CD14-positive monocyte (primary cell): ENCODE data around the gene CDKAL1. TPM values are rescaled to one million over a fixed set of nuclear protein-coding genes. Genes with fewer than 3 reads are reported as not detected.

Source experiments
- DNase-seq, 3 donors: peaks; one replicate each; pipeline ENCODE4 v3.0.0-alpha.2; 2011 to 2022
- H2AFZ ChIP-seq: 2 replicates; pipeline ENCODE4 v1.6.0; 2012; ENCODE audit warnings: mild to moderate bottlenecking, low read depth, low read length, inconsistent platforms; ENCODE audit not compliant: insufficient read depth, poor library complexity, severe bottlenecking
- H3K27ac ChIP-seq, 2 donors: 1 replicate in 1 of 2; 2 replicates in 1 of 2; pipeline ENCODE4 v1.5.1; 2012 to 2013; ENCODE audit warnings: low read length in 2 of 2, control low read depth in 1 of 2, inconsistent platforms in 1 of 2, low read depth in 1 of 2, mild to moderate bottlenecking in 1 of 2
- H3K27me3 ChIP-seq, 2 donors: one replicate each; pipeline versions ENCODE4 v1.6.0 to v1.6.1; 2011 to 2013; ENCODE audit warnings: low read length in 2 of 2; ENCODE audit not compliant: control insufficient read depth in 2 of 2, insufficient read depth in 2 of 2
- H3K36me3 ChIP-seq, 2 donors: replicated peaks in 1 of 2; 1 replicate in 1 of 2; 2 replicates in 1 of 2; pipeline versions ENCODE4 v1.5.1 to v1.6.1; 2012 to 2013; ENCODE audit warnings: low read length in 2 of 2, control low read depth in 1 of 2, inconsistent platforms in 1 of 2, mild to moderate bottlenecking in 1 of 2; ENCODE audit not compliant: insufficient read depth in 2 of 2, control insufficient read depth in 1 of 2
- H3K4me1 ChIP-seq, 2 donors: 1 replicate in 1 of 2; 2 replicates in 1 of 2; pipeline versions ENCODE4 v1.5.1 to v1.6.1; 2012 to 2013; ENCODE audit warnings: low read length in 2 of 2, control low read depth in 1 of 2, inconsistent platforms in 1 of 2, mild to moderate bottlenecking in 1 of 2, moderate library complexity in 1 of 2; ENCODE audit not compliant: insufficient read depth in 2 of 2, control insufficient read depth in 1 of 2
- H3K4me2 ChIP-seq: replicated peaks from 2 replicates; pipeline ENCODE3; 2012; ENCODE audit warnings: low read length, moderate library complexity, mild to moderate bottlenecking; ENCODE audit not compliant: poor library complexity, severe bottlenecking; ENCODE audit errors: extremely low read depth
- H3K4me3 ChIP-seq, 3 experiments: fragments of 200-600 bp in 1 of 3; sonication (generic) in 1 of 3; replicated peaks in 1 of 3; 1 replicate in 2 of 3; 2 replicates in 1 of 3; pipeline ENCODE4 v1.5.1; 2011 to 2013; ENCODE audit warnings: low read length in 3 of 3, mild to moderate bottlenecking in 3 of 3, control low read depth in 2 of 3, low read depth in 2 of 3, inconsistent platforms in 1 of 3, moderate library complexity in 1 of 3
- H3K79me2 ChIP-seq: 2 replicates; pipeline ENCODE4 v1.6.0; 2012; ENCODE audit warnings: mild to moderate bottlenecking, control low read depth, inconsistent platforms, low read length, moderate library complexity; ENCODE audit not compliant: insufficient read depth
- H3K9ac ChIP-seq: 2 replicates; pipeline ENCODE4 v1.6.0; 2017; ENCODE audit warnings: low read length, mild to moderate bottlenecking; ENCODE audit not compliant: insufficient read depth, poor library complexity, severe bottlenecking
- H3K9me3 ChIP-seq, 2 donors: replicated peaks in 1 of 2; 1 replicate in 1 of 2; 2 replicates in 1 of 2; pipeline versions ENCODE4 v1.5.1 to v1.6.1; 2012 to 2013; ENCODE audit warnings: low read length in 2 of 2, control low read depth in 1 of 2; ENCODE audit not compliant: control insufficient read depth in 1 of 2, insufficient read depth in 1 of 2
- H4K20me1 ChIP-seq: 2 replicates; pipeline ENCODE4 v1.6.0; 2012; ENCODE audit warnings: mild to moderate bottlenecking, low read length, control low read depth, moderate library complexity; ENCODE audit not compliant: insufficient read depth
- H3K27ac Mint-ChIP-seq, 7 donors: one replicate each; pipeline ENCODE4 v1.8.0; 2020; ENCODE audit warnings: mild to moderate bottlenecking in 7 of 7, mixed read lengths in 7 of 7, moderate library complexity in 6 of 7, inconsistent platforms in 2 of 7
- H3K27me3 Mint-ChIP-seq, 3 donors: one replicate each; pipeline ENCODE4 v1.8.0; 2021 to 2022; ENCODE audit warnings: low read depth in 3 of 3, mild to moderate bottlenecking in 3 of 3, mixed read lengths in 3 of 3, moderate library complexity in 3 of 3, inconsistent platforms in 1 of 3
- H3K36me3 Mint-ChIP-seq, 2 donors: one replicate each; pipeline ENCODE4 v1.8.0; 2020; ENCODE audit warnings: mixed read lengths in 2 of 2, inconsistent platforms in 1 of 2, mild to moderate bottlenecking in 1 of 2
- H3K4me1 Mint-ChIP-seq: one replicate; pipeline ENCODE4 v1.8.0; 2020; ENCODE audit warnings: mild to moderate bottlenecking, mixed read lengths
- H3K4me3 Mint-ChIP-seq, 2 donors: one replicate each; pipeline ENCODE4 v1.8.0; 2020; ENCODE audit warnings: mild to moderate bottlenecking in 2 of 2, mixed read lengths in 2 of 2, moderate library complexity in 1 of 2
- H3K9me3 Mint-ChIP-seq, 7 donors: one replicate each; pipeline ENCODE4 v1.8.0; 2020 to 2022; ENCODE audit warnings: mixed read lengths in 7 of 7, mild to moderate bottlenecking in 6 of 7, moderate library complexity in 6 of 7, inconsistent platforms in 2 of 7
- CTCF ChIP-seq: fragments of 200-600 bp; IDR thresholded peaks from one replicate; pipeline ENCODE4 v1.8.0; 2022; ENCODE audit warnings: antibody characterized with exemption, mild to moderate bottlenecking
- WGBS: methylation state at CpG from one replicate; pipeline ENCODE4 v1.1.5; 2013; ENCODE audit warnings: missing lambda C conversion rate; ENCODE audit not compliant: insufficient coverage; 5-methylcytosine and 5-hydroxymethylcytosine counted together
- intact Hi-C, 2 donors: fragments of 100-400 bp; cut with micrococcal nuclease; formaldehyde crosslinking; loops; one replicate each; pipeline versions ENCODE4 v1.15.0 to v1.15.1; 2023
- polyA plus RNA-seq, 3 donors: library from polyadenylated mRNA; depleted of rRNA in 1 of 3; unstranded in 2 of 3; stranded (reverse) in 1 of 3; fragments of 300-500 nt in 2 of 3; fragments of >200 nt in 1 of 3; fragmentation: Illumina TruSeq in 2 of 3; gene quantifications; 1 replicate in 2 of 3; 2 replicates in 1 of 3; pipeline ENCODE4 v1.2.3, GENCODE V29; 2012 to 2021

Gene CDKAL1
- polyA plus RNA-seq, 3 donors = 3.2 to 12.4 (median 8.3) TPM

- no peak for TF ChIP-seq CTCF
- Histone ChIP-seq H2AFZ (no peak overlapping the region), H4K20me1 (no peaks in the 10 kb centered on the region), H3K4me2 (no peak overlapping the region), H3K27me3 (no peaks in the 10 kb centered on the region), H3K27ac (no peak overlapping the region), H3K36me3 (peaks cover 13 to 33% of the 10 kb centered on the region in 2 donors), H3K4me3 (no peak overlapping the region), H3K9me3 (no peaks in the 10 kb centered on the region), H3K4me1 (peaks cover 2 to 10% of the 10 kb centered on the region in 2 donors), H3K9ac (no peak overlapping the region), H3K79me2 (no peaks in the 10 kb centered on the region)
- peaks cover 25 to 31% of the 10 kb centered on the region in 2 donors for H3K36me3 Mint-ChIP-seq
- no peak for DNase-seq
- no peak overlapping the region for H3K27ac Mint-ChIP-seq
- H3K4me3 Mint-ChIP-seq = no peak overlapping the region
- intact Hi-C loops = no loop called here
- H3K9me3 Mint-ChIP-seq = no peaks in the 10 kb centered on the region
- peaks cover 14% of the 10 kb centered on the region for H3K4me1 Mint-ChIP-seq
- no peaks in the 10 kb centered on the region for H3K27me3 Mint-ChIP-seq
Measured at GRCh38 chr6:20574355-20574754, 40.1 kb downstream of the CDKAL1 start.

- H3K4me2 ChIP-seq = no peak overlapping the region
- no peak overlapping the region for H3K27ac ChIP-seq
- no peaks in the 10 kb centered on the region for H3K27me3 Mint-ChIP-seq
- peaks cover 13 to 40% of the 10 kb centered on the region in 2 donors for H3K36me3 ChIP-seq
- no peak overlapping the region for H3K4me3 Mint-ChIP-seq
- H3K9me3 Mint-ChIP-seq = no peaks in the 10 kb centered on the region
- peaks cover 2 to 10% of the 10 kb centered on the region in 2 donors for H3K4me1 ChIP-seq
- no peak for DNase-seq
- no peak overlapping the region for H3K27ac Mint-ChIP-seq
- no peaks in the 10 kb centered on the region for H3K79me2 ChIP-seq
- no peak overlapping the region for H3K4me3 ChIP-seq
- no peak overlapping the region for H2AFZ ChIP-seq
- H3K36me3 Mint-ChIP-seq = peaks cover 31% of the 10 kb centered on the region in 2 donors
- peaks cover 14% of the 10 kb centered on the region for H3K4me1 Mint-ChIP-seq
- H4K20me1 ChIP-seq = no peaks in the 10 kb centered on the region
- intact Hi-C loops = no loop called here
- H3K27me3 ChIP-seq = no peaks in the 10 kb centered on the region
- WGBS = no CpG with 5 or more reads among the region's 1 CpG
- no peak overlapping the region for H3K9ac ChIP-seq
- TF ChIP-seq CTCF = no peak
- no peaks in the 10 kb centered on the region for H3K9me3 ChIP-seq
Measured at GRCh38 chr6:20575125-20575524, 40.9 kb downstream of the CDKAL1 start.
